Measurements from ENCODE around the gene NFIX. TPM values are rescaled to one million over a fixed set of nuclear protein-coding genes. Genes with fewer than 3 reads are reported as not detected.

The NFIX gene
- total and polyA plus RNA-seq, 2 of the 13 experiments (the other 11 are each of a cell fraction or from before 2014, with no cell fraction given) = 3.4 to 5.4 TPM

GRCh38 chr19:13071444-13072187, 76.3 kb downstream of the NFIX start (continued):
- TF ChIP-seq U2AF2 (IDR thresholded peaks at IDR 0.05; ENCODE audit: low read depth, low read length) = no peak
- no peak for TF ChIP-seq ZSCAN5A (CRISPR knock-in tag; IDR thresholded peaks at IDR 0.05; ENCODE audit: borderline replicate concordance)
- no peak for TF ChIP-seq ZNF121 (CRISPR knock-in tag; IDR thresholded peaks at IDR 0.05)
- no peak for TF ChIP-seq PHF21A (CRISPR knock-in tag; IDR thresholded peaks at IDR 0.05)
- TF ChIP-seq RFX5 (IDR thresholded peaks at IDR 0.05; ENCODE audit: low read depth, low read length) = no peak
- TF ChIP-seq, protein P1, sequence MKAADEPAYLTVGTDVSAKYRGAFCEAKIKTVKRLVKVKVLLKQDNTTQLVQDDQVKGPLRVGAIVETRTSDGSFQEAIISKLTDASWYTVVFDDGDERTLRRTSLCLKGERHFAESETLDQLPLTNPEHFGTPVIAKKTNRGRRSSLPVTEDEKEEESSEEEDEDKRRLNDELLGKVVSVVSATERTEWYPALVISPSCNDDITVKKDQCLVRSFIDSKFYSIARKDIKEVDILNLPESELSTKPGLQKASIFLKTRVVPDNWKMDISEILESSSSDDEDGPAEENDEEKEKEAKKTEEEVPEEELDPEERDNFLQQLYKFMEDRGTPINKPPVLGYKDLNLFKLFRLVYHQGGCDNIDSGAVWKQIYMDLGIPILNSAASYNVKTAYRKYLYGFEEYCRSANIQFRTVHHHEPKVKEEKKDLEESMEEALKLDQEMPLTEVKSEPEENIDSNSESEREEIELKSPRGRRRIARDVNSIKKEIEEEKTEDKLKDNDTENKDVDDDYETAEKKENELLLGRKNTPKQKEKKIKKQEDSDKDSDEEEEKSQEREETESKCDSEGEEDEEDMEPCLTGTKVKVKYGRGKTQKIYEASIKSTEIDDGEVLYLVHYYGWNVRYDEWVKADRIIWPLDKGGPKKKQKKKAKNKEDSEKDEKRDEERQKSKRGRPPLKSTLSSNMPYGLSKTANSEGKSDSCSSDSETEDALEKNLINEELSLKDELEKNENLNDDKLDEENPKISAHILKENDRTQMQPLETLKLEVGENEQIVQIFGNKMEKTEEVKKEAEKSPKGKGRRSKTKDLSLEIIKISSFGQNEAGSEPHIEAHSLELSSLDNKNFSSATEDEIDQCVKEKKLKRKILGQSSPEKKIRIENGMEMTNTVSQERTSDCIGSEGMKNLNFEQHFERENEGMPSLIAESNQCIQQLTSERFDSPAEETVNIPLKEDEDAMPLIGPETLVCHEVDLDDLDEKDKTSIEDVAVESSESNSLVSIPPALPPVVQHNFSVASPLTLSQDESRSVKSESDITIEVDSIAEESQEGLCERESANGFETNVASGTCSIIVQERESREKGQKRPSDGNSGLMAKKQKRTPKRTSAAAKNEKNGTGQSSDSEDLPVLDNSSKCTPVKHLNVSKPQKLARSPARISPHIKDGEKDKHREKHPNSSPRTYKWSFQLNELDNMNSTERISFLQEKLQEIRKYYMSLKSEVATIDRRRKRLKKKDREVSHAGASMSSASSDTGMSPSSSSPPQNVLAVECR (CRISPR knock-in tag; IDR thresholded peaks at IDR 0.05; ENCODE audit: borderline replicate concordance) = no peak
